Fibroblast of the aortic adventitia (primary cell): ENCODE results near the gene ANKRD11. TPM values are rescaled to one million over a fixed set of nuclear protein-coding genes. Genes with fewer than 3 reads are reported as not detected.

Experiments
- DNase-seq: peaks from one replicate; pipeline ENCODE4 v3.0.0-alpha.2; 2010; ENCODE audit warnings: low read depth
- H3K4me3 ChIP-seq: 2 replicates; pipeline ENCODE4 v1.5.1; 2011; ENCODE audit warnings: low read depth, mild to moderate bottlenecking, control low read depth, low read length, moderate library complexity
- CTCF ChIP-seq: IDR thresholded peaks from 2 replicates; pipeline ENCODE4 v1.5.1; 2011; ENCODE audit warnings: mild to moderate bottlenecking, low read length, control low read depth, inconsistent platforms; ENCODE audit not compliant: insufficient read depth
- total RNA-seq: library from RNA; depleted of rRNA; stranded (reverse); fragments of >200 nt; gene quantifications from 2 replicates; pipeline ENCODE4 v1.2.3, GENCODE V29; 2012; ENCODE audit warnings: low replicate concordance

ANKRD11 gene
- total RNA-seq, 1 donor = 78.9 TPM

- no peak for TF ChIP-seq CTCF
- no peak overlapping the region for H3K4me3 ChIP-seq
- peak; percentile 79 for DNase-seq
Measured at GRCh38 chr16:89324056-89325010, 166.0 kb downstream of the ANKRD11 start.

GRCh38 chr16:89323120-89323960 is 167.0 kb downstream of the ANKRD11 start:
- no peak overlapping the region for H3K4me3 ChIP-seq
- no peak for TF ChIP-seq CTCF
- no peak for DNase-seq

- no peak for TF ChIP-seq CTCF
- peak; percentile 76 for DNase-seq
- no peak overlapping the region for H3K4me3 ChIP-seq
Measured at GRCh38 chr16:89322321-89323119, 167.8 kb downstream of the ANKRD11 start.

GRCh38 chr16:89320782-89321501 is 169.4 kb downstream of the ANKRD11 start:
- peak; percentile 71 for DNase-seq
- no peak for TF ChIP-seq CTCF
- H3K4me3 ChIP-seq = peak overlapping the region; percentile 38

GRCh38 chr16:89319886-89320781 is 170.2 kb downstream of the ANKRD11 start:
- H3K4me3 ChIP-seq = peak overlapping the region; percentile 47
- TF ChIP-seq CTCF = no peak
- peak; percentile 87 for DNase-seq
